Stimulated activated CD4-positive, alpha-beta T cell treated with anti-CD3 and anti-CD28 coated beads, Interleukin-4, amount 100 ng/mL, for 48 hours (primary cell): ENCODE results near the gene TMC5.

ENCODE experiments used
- DNase-seq, 2 donors: peaks; one replicate each; pipeline ENCODE4 v3.0.0-alpha.2; 2020; ENCODE audit warnings: low read depth in 2 of 2

TMC5 gene

GRCh38 chr16:19506965-19507364, 89.3 kb downstream of the TMC5 start:
- DNase-seq = no peak

- DNase-seq = no peak
Measured at GRCh38 chr16:19507867-19508266, 90.2 kb downstream of the TMC5 start.

DNA sequence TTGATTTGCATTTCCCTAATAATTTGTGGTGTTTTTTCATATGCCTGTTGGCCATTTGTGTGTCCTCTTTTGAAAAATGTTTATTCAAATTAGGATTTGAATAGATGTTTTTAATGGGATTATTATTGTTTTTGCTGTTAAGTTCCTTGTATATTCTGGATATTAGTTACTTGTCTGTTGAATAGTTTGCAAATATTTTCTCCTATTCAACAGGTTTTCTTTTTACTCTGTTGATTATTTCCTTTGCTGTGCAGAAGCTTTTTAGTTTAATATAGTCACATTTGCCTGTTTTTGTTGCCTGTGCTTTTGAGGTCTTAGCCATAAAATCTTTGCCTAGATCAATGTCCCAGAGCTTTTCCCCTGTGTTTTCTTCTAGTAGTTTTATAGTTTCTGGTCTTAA, 94.6 kb downstream of the TMC5 start:
- DNase-seq = no peak

- DNase-seq = no peak
Measured at GRCh38 chr16:19513377-19514053, 95.8 kb downstream of the TMC5 start.

- DNase-seq = no peak
Measured at GRCh38 chr16:19515757-19516156, 98.1 kb downstream of the TMC5 start.

DNA sequence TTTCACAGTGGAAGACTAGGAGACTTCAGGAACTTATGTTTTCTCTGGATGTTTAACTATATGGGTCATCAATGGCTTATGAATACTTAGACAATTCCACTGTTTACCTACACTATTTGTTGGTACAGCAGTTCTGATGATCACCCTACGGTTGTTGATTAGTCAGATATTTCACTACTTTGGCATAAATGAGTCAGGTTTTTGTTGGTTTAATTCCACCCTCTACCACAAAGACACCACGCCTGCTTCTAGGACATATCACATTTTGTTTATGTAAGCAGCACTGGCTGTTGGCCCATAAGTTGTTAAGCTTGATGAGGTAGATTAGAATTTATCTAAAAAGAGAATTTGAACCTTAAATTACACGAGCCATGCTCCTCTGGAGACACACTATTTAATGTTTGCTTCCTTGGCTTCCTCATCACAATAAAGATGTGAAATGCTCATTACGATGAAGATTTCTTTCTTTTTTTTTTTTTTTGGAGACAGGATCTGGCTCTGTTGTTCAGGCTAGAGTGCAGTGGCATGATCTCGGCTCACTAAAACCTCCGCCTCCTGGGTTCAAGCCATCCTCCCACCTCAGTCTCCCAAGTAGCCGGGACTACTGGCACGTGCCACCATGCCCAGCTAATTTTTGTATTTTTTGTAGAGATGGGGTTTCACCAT, 99.9 kb downstream of the TMC5 start:
- no peak for DNase-seq

- no peak for DNase-seq
Measured at GRCh38 chr16:19518388-19518787, 100.7 kb downstream of the TMC5 start.

DNA sequence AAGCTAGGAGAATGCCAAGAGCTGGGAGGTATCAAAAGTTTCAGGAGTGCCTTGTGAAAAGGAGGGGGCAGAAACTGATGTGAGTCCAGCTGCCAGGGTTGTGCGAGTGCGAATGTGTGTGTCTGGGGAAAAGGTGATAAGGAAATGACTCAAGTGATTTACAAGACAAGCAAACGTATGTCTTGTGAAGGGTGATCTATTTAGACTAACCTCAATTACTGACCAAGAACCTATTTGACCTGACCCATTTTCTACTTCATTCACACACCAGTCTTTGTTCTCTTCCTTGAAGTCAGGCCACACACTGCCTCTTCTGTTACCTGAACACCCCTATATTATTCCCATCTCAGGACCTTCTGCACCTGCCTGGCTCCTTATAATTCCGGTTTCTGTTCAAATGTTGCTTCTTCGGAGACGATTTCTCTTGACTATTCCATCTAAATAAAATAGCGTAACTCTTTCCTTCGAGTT, 103.2 kb downstream of the TMC5 start:
- DNase-seq = no peak

GRCh38 chr16:19521471-19522396, 104.1 kb downstream of the TMC5 start, which contains the start of gene GDE1:
TSS of gene GDE1 (minus strand) at chr16:19522098. CDS start at chr16:19521964, 134 bp downstream.
- DNase-seq = peak; percentile 91 to 94

DNA sequence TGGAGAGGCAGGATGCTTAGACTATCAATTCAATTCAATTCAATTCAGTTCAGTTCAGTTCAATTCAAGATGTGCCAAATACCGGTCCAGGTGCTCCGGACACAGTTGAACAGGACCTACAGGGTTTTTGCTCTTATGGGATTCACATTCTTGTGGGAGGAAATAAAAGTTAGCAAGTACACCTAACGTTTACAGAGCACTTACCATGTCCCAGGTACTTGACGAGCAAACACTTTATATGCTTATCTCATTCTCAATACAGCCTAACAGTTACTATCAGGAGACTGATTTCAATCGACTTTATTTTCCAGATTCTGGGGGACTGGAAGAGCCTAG, 104.7 kb downstream of the TMC5 start:
- no peak for DNase-seq

- no peak for DNase-seq
Measured at GRCh38 chr16:19522760-19523159, 105.1 kb downstream of the TMC5 start.

DNA sequence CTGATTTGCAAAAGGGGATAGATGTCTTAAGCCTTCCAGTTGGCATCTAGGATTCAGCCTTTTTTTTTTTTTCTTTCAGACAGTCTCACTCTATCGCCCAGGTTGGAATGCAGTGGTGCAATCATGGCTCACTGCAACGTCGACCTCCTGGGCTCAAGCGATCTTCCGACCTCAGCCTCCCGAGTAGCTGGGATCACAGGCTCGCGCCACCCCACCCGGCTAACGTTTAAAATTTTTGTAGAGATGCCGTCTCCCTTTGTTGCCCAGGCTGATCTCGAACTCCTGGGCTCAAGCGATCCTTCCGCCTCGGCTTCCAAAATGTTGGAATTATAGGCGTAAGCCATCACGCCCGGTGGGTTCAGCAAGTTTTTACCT, 105.5 kb downstream of the TMC5 start:
- DNase-seq = no peak

GRCh38 chr16:19523559-19524355, 106.1 kb downstream of the TMC5 start, which contains the start of gene CCP110:
TSS of gene CCP110 (plus strand) at chr16:19523942. CDS start at chr16:19527882, 3,940 bp downstream.
- DNase-seq = peak; percentile 92 to 94

- DNase-seq = no peak
Measured at GRCh38 chr16:19524356-19524615, 106.6 kb downstream of the TMC5 start.

GRCh38 chr16:19524616-19525384, 107.1 kb downstream of the TMC5 start:
- DNase-seq = no peak

- DNase-seq = no peak
Measured at GRCh38 chr16:19525385-19525723, 107.7 kb downstream of the TMC5 start.

DNA sequence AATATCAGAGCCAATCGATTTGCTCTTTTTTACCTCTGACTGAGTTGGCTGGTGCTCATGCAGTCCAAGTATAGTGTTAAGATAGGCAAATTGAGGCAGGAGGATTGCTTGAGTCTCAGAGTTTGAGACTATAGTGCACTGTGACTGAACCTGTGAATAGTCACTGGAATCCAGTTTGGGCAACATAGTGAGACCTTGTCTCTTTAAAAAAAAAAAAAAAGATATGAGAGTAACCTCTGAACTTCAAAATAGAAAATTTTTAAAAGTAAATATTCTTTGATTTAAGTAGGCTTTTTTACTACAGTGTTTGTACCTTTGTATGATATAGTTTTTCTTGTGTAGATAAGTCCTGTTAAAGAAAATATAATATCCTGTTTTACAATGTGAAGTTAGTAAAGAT, 109.5 kb downstream of the TMC5 start:
- no peak for DNase-seq

DNA sequence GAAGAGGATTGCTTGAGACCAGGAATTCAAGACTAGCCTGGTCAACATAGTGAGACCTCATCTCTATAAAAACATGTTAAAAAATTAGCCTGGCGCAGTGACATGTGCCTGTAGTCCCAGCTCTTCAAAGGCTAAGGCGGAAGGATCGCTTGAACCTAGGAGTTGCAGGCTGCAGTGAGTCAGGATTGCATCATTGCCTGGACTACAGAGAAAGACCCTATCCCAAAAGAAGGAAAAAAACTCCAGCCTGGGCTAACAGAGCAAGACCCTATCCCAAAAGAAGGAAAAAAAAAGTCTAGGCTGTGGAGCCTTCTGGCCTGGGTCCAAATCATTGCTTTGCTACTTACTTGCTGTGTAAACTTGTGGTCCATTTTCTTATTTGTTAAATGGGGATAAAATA, 111.0 kb downstream of the TMC5 start:
- DNase-seq = no peak

GRCh38 chr16:19532601-19533000, 114.9 kb downstream of the TMC5 start:
- no peak for DNase-seq

DNA sequence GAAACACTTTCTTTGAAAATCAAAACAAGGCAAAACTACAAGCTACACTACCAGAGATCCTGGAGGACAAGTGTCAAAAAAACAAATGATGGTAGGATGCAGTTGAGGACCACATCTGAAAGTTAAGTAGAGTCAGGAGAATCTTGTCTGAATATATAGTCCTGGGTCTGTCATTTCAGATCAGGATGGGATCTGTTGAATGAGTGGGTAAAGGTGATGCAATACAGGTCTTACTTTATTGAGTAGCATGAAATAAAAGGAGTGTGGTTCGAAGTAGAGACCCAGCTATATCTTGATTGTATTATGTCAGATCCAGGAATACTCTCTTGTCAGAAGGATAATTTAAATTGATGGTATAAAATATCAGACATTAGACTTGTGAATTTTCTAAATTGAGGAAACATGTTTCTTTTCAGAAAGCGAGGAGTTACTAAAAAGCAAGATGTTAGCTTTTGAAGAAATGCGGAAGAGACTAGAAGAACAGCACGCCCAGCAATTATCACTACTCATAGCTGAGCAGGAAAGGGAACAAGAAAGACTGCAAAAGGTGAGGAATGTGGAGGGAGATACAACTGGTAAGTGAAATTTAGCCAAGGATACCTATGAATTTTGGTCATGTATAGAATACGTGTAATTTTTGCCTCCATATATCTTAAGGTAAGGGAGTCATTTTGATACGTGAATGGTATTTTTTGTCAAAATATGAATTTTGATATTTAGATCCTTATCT, 122.7 kb downstream of the TMC5 start:
- no peak for DNase-seq
